ENCODE data around the gene CNTN1.

GRCh38 chr12:40735551-40736230, 43.5 kb downstream of the CNTN1 start:
- no peak for TF ChIP-seq POLR2A (IDR thresholded peaks at IDR 0.05)
- no peak for TF ChIP-seq CTCF (IDR thresholded peaks at IDR 0.05)
